PC-3 (cell line): Measurements from ENCODE around the gene MOK.

Experiments used
- CTCF ChIP-seq: fragments of 300-600 bp; sonication (generic); conservative IDR thresholded peaks from 2 replicates; pipeline ENCODE4 v1.5.1; 2017; ENCODE audit warnings: antibody characterized with exemption, low read depth, mild to moderate bottlenecking, low read length
- EZH2 ChIP-seq: fragments of 300-600 bp; sonication (generic); IDR thresholded peaks from one replicate; pipeline ENCODE4 v1.6.1; 2017; ENCODE audit warnings: antibody characterized with exemption, mild to moderate bottlenecking, low read length; ENCODE audit not compliant: unreplicated experiment
- EZH2phosphoT487 ChIP-seq: fragments of 300-600 bp; sonication (generic); IDR thresholded peaks from 2 replicates; pipeline ENCODE4 v1.6.1; 2018; ENCODE audit warnings: mild to moderate bottlenecking, antibody characterized with exemption, low read length, borderline replicate concordance

- TF ChIP-seq CTCF (no peak), EZH2 (no peak), EZH2phosphoT487 (no peak)
These were observed 55.9 kb downstream of the MOK start for GRCh38 chr14:102249041-102249440.
